Measurements from ENCODE around the gene ZSCAN1. TPM values are rescaled to one million over a fixed set of nuclear protein-coding genes. Genes with fewer than 3 reads are reported as not detected.

ZSCAN1 gene
- total RNA-seq, 4 donors from 2014 or later = not detected

DNA sequence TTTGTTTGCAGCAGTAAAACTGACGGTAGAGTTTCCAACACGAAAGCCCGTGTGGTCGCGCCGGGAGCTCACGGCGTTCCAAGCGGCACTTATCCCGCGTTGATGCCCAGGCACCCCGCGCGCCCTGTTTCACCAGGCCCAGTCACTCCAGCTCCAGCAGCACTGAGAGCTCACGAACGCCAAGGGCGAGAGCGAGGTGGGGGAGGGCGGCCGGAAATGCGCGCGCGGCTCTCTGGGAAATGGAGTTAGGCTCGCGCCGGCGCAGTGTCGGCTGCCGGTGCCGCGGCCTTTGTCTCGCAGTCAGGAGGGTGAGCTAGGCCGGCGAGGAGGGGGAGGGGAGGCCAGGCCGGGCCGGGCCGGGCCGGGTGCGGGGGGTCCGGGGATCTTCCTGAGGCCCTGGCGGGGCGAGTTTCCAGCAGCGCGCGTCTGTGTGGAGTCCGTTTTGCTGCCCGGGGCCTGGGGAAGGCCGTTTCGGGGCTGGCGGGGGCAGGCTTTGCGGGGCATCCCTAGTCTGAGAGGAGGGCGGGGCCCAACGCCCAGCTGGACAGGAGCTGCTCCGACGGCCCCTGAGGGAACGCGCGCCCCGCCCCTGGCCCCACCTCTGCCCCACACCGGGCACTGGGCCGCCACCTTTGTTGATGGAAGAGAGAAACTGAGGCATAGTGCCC lies 25.3 kb downstream of the ZSCAN1 start, which contains the start of gene ZNF135:
TSS of gene ZNF135 (plus strand) at position 280 of the 668 bp plus-strand sequence. CDS start 721 bp downstream, outside the sequence.
- TF ChIP-seq POLR2AphosphoS5 (IDR thresholded peaks at IDR 0.05) = peak; percentile 86 to 90
- TF ChIP-seq, protein P1, sequence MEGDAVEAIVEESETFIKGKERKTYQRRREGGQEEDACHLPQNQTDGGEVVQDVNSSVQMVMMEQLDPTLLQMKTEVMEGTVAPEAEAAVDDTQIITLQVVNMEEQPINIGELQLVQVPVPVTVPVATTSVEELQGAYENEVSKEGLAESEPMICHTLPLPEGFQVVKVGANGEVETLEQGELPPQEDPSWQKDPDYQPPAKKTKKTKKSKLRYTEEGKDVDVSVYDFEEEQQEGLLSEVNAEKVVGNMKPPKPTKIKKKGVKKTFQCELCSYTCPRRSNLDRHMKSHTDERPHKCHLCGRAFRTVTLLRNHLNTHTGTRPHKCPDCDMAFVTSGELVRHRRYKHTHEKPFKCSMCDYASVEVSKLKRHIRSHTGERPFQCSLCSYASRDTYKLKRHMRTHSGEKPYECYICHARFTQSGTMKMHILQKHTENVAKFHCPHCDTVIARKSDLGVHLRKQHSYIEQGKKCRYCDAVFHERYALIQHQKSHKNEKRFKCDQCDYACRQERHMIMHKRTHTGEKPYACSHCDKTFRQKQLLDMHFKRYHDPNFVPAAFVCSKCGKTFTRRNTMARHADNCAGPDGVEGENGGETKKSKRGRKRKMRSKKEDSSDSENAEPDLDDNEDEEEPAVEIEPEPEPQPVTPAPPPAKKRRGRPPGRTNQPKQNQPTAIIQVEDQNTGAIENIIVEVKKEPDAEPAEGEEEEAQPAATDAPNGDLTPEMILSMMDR (IDR thresholded peaks at IDR 0.05) = no peak
- Histone ChIP-seq H3K4me1 (peaks cover 14 to 28% (median 17%) of the 10 kb centered on the region in 4 donors), H3K27me3 (peaks cover 0 to 3% (median 0%) of the 10 kb centered on the region in 4 donors), H3K9me3 (peaks cover 0 to 35% (median 17%) of the 10 kb centered on the region in 4 donors), H3K36me3 (peaks cover 8 to 19% (median 11%) of the 10 kb centered on the region in 4 donors), H3K27ac (replicated peaks in 1 of 4) (peak within 1 kb of the TSS; percentile 93 to 94 (median 93)), H3K4me3 (peak within 1 kb of the TSS; percentile 63 to 80 (median 72))
- WGBS = 2% methylated on average over 17 of the region's 62 CpGs
- peak; percentile 94 for DNase-seq (ENCODE audit: extremely low spot score)
- intact Hi-C loops (cut with DNase I) = no loop called here

DNA sequence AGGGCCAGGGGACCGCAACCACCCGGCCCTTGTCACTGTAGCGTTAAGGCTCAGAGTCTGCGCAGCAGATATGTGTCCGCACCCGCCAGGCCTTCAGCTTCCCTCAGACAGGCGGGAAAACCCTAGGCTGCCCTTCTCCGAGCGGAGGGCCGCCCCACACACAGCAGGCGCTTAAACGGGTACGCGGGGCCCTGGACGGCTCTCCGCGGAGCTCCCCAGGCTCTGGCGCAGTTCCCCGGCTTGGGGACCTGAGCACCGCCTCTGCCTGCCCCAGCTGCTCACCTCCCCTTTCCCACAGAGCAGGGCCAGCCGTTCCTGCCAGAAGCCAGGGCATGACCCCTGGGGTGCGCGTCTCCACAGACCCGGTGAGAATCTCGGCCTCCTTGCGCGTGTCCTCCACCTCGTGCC lies 25.9 kb downstream of the ZSCAN1 start:
- Histone ChIP-seq H3K4me1 (peaks cover 10 to 22% (median 16%) of the 10 kb centered on the region in 4 donors), H3K27ac (replicated peaks in 1 of 4) (peak overlapping the region; percentile 93 to 94 (median 93)), H3K36me3 (peaks cover 13 to 24% (median 16%) of the 10 kb centered on the region in 4 donors), H3K27me3 (peaks cover 0 to 3% (median 0%) of the 10 kb centered on the region in 4 donors), H3K9me3 (peaks cover 0 to 40% (median 20%) of the 10 kb centered on the region in 4 donors), H3K4me3 (peak overlapping the region; percentile 63 to 80 (median 72))
- DNase-seq (ENCODE audit: extremely low spot score) = no peak
- WGBS = 12% methylated on average over 26 of the region's 28 CpGs
- TF ChIP-seq EP300 (IDR thresholded peaks at IDR 0.05) = no peak
- no peak for TF ChIP-seq POLR2AphosphoS5 (IDR thresholded peaks at IDR 0.05)
- TF ChIP-seq POLR2A (IDR thresholded peaks at IDR 0.05; ENCODE audit: low read depth) = no peak
- TF ChIP-seq, protein P1 (IDR thresholded peaks at IDR 0.05) = no peak
- intact Hi-C loops (cut with DNase I) = no loop called here

DNA sequence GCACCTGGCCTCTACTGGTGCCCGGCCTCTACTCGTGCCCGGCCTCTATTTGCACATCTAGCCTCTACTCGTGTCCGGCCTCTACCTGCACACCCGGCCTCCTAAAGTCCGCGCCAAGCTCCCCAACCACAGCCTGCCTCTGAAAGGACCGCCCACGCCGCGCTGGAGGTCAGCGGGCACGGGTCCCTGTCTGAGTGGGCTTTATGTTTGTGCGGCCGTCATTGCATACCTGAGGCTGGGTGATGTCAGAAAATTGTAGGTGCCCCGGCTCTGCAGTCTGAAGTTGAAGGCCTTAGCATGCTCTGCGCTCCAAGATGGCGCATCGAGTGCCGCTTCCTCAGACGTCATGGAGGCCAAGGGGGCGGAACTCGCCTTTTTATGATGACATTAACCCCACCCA lies 26.4 kb downstream of the ZSCAN1 start:
- Histone ChIP-seq H3K4me3 (peak overlapping the region; percentile 63 to 80 (median 72)), H3K36me3 (peaks cover 19 to 30% (median 22%) of the 10 kb centered on the region in 4 donors), H3K4me1 (peaks cover 10 to 21% (median 16%) of the 10 kb centered on the region in 4 donors), H3K27me3 (peaks cover 0 to 2% (median 0%) of the 10 kb centered on the region in 4 donors), H3K27ac (replicated peaks in 1 of 4) (peak overlapping the region in 1 of 4 donors; percentile 93), H3K9me3 (peaks cover 0 to 46% (median 25%) of the 10 kb centered on the region in 4 donors)
- intact Hi-C loops (cut with DNase I) = no loop called here
- TF ChIP-seq POLR2A (IDR thresholded peaks at IDR 0.05; ENCODE audit: low read depth) = no peak
- no peak for TF ChIP-seq EP300 (IDR thresholded peaks at IDR 0.05)
- TF ChIP-seq POLR2AphosphoS5 (IDR thresholded peaks at IDR 0.05) = no peak
- TF ChIP-seq, protein P1 (IDR thresholded peaks at IDR 0.05) = no peak
- no peak for DNase-seq (ENCODE audit: extremely low spot score)
- WGBS = 82% methylated on average over 19 of the region's 24 CpGs

DNA sequence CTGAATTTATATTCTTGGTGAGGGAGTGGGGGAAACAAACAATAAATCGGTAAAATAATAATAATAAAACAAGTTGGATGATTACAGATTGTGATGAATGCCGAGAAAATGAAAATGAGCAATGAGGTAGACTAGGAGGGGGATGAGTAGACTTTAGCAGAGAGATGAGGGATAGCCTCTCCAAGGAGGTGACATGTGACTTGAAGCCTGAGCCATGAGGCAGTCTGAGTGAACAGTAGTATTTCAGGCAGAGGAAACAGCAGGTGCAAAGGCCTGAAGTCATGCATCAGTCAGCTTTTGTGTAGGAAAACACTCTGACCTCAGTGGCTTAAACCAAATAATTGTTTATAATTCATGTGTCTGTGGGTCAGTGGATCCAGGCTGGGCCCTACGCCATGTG lies 29.9 kb downstream of the ZSCAN1 start:
- Histone ChIP-seq H3K4me1 (peaks cover 6 to 13% (median 11%) of the 10 kb centered on the region in 4 donors), H3K27me3 (no peaks in the 10 kb centered on the region), H3K36me3 (peaks cover 45 to 62% (median 51%) of the 10 kb centered on the region in 4 donors), H3K9me3 (peaks cover 0 to 77% (median 54%) of the 10 kb centered on the region in 4 donors), H3K27ac (replicated peaks in 1 of 4) (no peak overlapping the region), H3K4me3 (no peak overlapping the region)
- intact Hi-C loops (cut with DNase I) = no loop called here
- no peak for TF ChIP-seq POLR2A (IDR thresholded peaks at IDR 0.05; ENCODE audit: low read depth)
- TF ChIP-seq POLR2AphosphoS5 (IDR thresholded peaks at IDR 0.05) = no peak
- 94% methylated on average over 3 of the region's 3 CpGs for WGBS
- DNase-seq (ENCODE audit: extremely low spot score) = no peak

DNA sequence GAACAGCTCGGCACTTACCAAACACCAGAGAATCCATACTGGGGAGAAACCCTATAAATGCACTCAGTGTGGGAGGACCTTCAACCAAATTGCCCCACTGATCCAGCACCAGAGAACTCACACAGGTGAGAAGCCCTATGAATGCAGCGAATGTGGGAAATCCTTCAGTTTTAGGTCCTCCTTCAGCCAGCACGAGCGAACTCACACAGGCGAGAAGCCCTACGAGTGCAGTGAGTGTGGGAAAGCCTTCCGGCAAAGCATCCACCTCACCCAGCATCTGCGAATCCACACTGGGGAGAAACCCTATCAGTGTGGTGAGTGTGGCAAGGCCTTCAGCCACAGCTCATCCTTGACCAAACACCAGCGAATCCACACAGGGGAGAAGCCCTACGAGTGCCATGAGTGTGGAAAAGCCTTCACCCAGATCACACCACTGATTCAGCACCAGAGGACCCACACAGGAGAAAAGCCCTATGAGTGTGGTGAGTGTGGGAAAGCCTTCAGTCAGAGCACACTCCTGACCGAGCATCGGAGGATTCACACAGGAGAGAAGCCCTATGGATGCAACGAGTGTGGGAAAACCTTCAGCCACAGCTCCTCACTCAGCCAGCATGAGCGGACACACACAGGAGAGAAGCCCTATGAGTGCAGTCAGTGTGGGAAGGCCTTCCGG lies 33.6 kb downstream of the ZSCAN1 start:
- Histone ChIP-seq H3K4me1 (no peaks in the 10 kb centered on the region), H3K36me3 (peaks cover 45 to 69% (median 51%) of the 10 kb centered on the region in 4 donors), H3K27ac (replicated peaks in 1 of 4) (no peak overlapping the region), H3K4me3 (no peak overlapping the region), H3K9me3 (peaks cover 0 to 98% (median 83%) of the 10 kb centered on the region in 4 donors), H3K27me3 (no peaks in the 10 kb centered on the region)
- TF ChIP-seq POLR2A (IDR thresholded peaks at IDR 0.05; ENCODE audit: low read depth) = no peak
- TF ChIP-seq EP300 (IDR thresholded peaks at IDR 0.05) = no peak
- TF ChIP-seq POLR2AphosphoS5 (IDR thresholded peaks at IDR 0.05) = no peak
- TF ChIP-seq, protein P1 (IDR thresholded peaks at IDR 0.05) = no peak
- DNase-seq (ENCODE audit: extremely low spot score) = no peak
- intact Hi-C loops (cut with DNase I) = no loop called here
- WGBS = 87% methylated on average over 13 of the region's 15 CpGs
